K562 (cell line): ENCODE results near the gene TMEM151A. TPM values are rescaled to one million over a fixed set of nuclear protein-coding genes. Genes with fewer than 3 reads are reported as not detected.
A peak's percentile ranks its signal among the peaks of the same experiment; 100 is the strongest.

Source experiments
- ATAC-seq: fragments of 200-7000 bp; cut with Tn5 transposase; 3 replicates; pipeline ENCODE4 v1.9.1; 2020; ENCODE audit warnings: moderate library complexity
- BruUV-seq: library from RNA; stranded (reverse); fragments of 400-500 nt; replicated peaks from 2 replicates; lab custom pipeline; 2021; lab: Mats Ljungman, UMichigan
- CTCF ChIA-PET: fragments of 300-600 bp; formaldehyde crosslinking; extraction: SDS; loops from one replicate; lab custom pipeline; 2021; ENCODE audit warnings: low intra/inter-chr PET ratio; lab: Yijun Ruan, JAX
- POLR2A ChIA-PET: fragments of 300-600, 350-650 bp; sonication (Branson Sonifier 250); formaldehyde crosslinking; extraction: SDS; loops from one replicate; lab custom pipeline; 2021; ENCODE audit warnings: antibody characterized with exemption, inconsistent platforms; lab: Yijun Ruan, JAX
- DNase-seq, 4 experiments: peaks; one replicate each; pipeline versions ENCODE4 v3.0.0 to v3.0.0-alpha.2; 2011 to 2018; ENCODE audit warnings: low spot score in 3 of 4, mixed read lengths in 3 of 4; ENCODE audit errors: extremely low read depth in 1 of 4
- FAIRE-seq: peaks from 2 replicates; lab custom pipeline; 2011; peaks lifted over from hg19 to GRCh38; lab: Jason Lieb, UNC
- H2AFZ ChIP-seq: 2 replicates; pipeline ENCODE4 v1.6.0; 2011; ENCODE audit warnings: low read depth, low read length, control low read depth, inconsistent platforms
- H3K27ac ChIP-seq: fragments of 200-600 bp; 3 replicates; pipeline ENCODE4 v1.8.0; 2011; ENCODE audit warnings: low read depth, mild to moderate bottlenecking, control low read depth, inconsistent platforms, low read length, moderate library complexity, mixed read lengths; ENCODE audit errors: extremely low read depth
- H3K27me3 ChIP-seq, 2 experiments: fragments of 300-600 bp in 1 of 2; 2 replicates in 1 of 2; 3 replicates in 1 of 2; pipeline versions ENCODE4 v1.6.0 to v1.8.0; 2011; ENCODE audit warnings: inconsistent platforms in 2 of 2, low read length in 2 of 2, mild to moderate bottlenecking in 1 of 2, mixed read lengths in 1 of 2, moderate library complexity in 1 of 2; ENCODE audit not compliant: control insufficient read depth in 2 of 2, insufficient read depth in 2 of 2
- H3K36me3 ChIP-seq: fragments of 300-600 bp; 3 replicates; pipeline ENCODE4 v1.8.0; 2011; ENCODE audit warnings: mild to moderate bottlenecking, low read length, inconsistent platforms; ENCODE audit not compliant: control insufficient read depth, insufficient read depth
- H3K4me1 ChIP-seq, 2 experiments: fragments of 200-600 bp in 1 of 2; replicated peaks in 1 of 2; 2 replicates in 1 of 2; 3 replicates in 1 of 2; pipeline versions ENCODE4 v1.5.1 to v1.8.0; 2011; ENCODE audit warnings: inconsistent platforms in 2 of 2, low read length in 2 of 2, mild to moderate bottlenecking in 1 of 2, mixed read lengths in 1 of 2, moderate library complexity in 1 of 2; ENCODE audit not compliant: control insufficient read depth in 2 of 2, insufficient read depth in 2 of 2
- H3K4me2 ChIP-seq: 2 replicates; pipeline ENCODE4 v1.6.1; 2011; ENCODE audit warnings: low read length, control low read depth, inconsistent platforms, mixed read lengths; ENCODE audit not compliant: insufficient read depth
- H3K4me3 ChIP-seq: fragments of 200-600 bp; sonication (generic), shearing (Covaris generic); 2 replicates; pipeline ENCODE4 v1.5.1; 2016; ENCODE audit warnings: control low read depth, inconsistent platforms
- H3K79me2 ChIP-seq: fragments of 200-600 bp; 3 replicates; pipeline ENCODE4 v1.8.0; 2011; ENCODE audit warnings: low read length, inconsistent platforms; ENCODE audit not compliant: control insufficient read depth, insufficient read depth
- H3K9ac ChIP-seq, 2 experiments: 2 replicates each; pipeline versions ENCODE4 v1.6.0 to v1.6.1; 2011; ENCODE audit warnings: low read depth in 2 of 2, low read length in 2 of 2, control low read depth in 1 of 2, inconsistent platforms in 1 of 2, mild to moderate bottlenecking in 1 of 2, mixed read lengths in 1 of 2; ENCODE audit not compliant: insufficient read depth in 1 of 2
- H3K9me1 ChIP-seq: one replicate; pipeline ENCODE4 v1.6.0; 2011; ENCODE audit warnings: inconsistent platforms, mild to moderate bottlenecking, low read length, moderate library complexity; ENCODE audit not compliant: control insufficient read depth, insufficient read depth
- H3K9me3 ChIP-seq: replicated peaks from 2 replicates; pipeline ENCODE4 v1.5.1; 2011; ENCODE audit warnings: low read depth, low read length, inconsistent platforms; ENCODE audit not compliant: control insufficient read depth, insufficient read depth
- H4K20me1 ChIP-seq: replicated peaks from 2 replicates; pipeline ENCODE4 v1.6.1; 2011; ENCODE audit warnings: low read length, inconsistent platforms, mixed read lengths; ENCODE audit not compliant: control insufficient read depth, insufficient read depth
- ARNT ChIP-seq, 2 experiments: fragments of 450-650 bp; IDR thresholded peaks; 2 replicates each; pipeline ENCODE4 v1.6.1; 2016; ENCODE audit warnings: mild to moderate bottlenecking in 1 of 2
- DPF2 ChIP-seq: fragments of 450-650 bp; IDR thresholded peaks from 2 replicates; pipeline ENCODE4 v1.6.1; 2016
- HDAC8 ChIP-seq: fragments of 450-650 bp; IDR thresholded peaks from 2 replicates; pipeline ENCODE4 v1.6.1; 2016; ENCODE audit warnings: mild to moderate bottlenecking, missing genetic modification characterization, moderate library complexity, missing compliant biosample characterization
- MCM2 ChIP-seq: fragments of 450-650 bp; IDR thresholded peaks from 2 replicates; pipeline ENCODE4 v1.6.1; 2017; ENCODE audit warnings: low read depth, mild to moderate bottlenecking
- MYC ChIP-seq, 2 experiments: fragments of 250-450 bp in 1 of 2; sonication (Bioruptor Pico) in 1 of 2; IDR thresholded peaks; 2 replicates each; pipeline versions ENCODE4 v1.5.1 to v1.6.1; 2012 to 2021; ENCODE audit warnings: low read depth in 2 of 2, borderline replicate concordance in 1 of 2, improper control_type of control experiment in 1 of 2, low read length in 1 of 2, mild to moderate bottlenecking in 1 of 2, moderate library complexity in 1 of 2
- NUFIP1 ChIP-seq: fragments of 450-650 bp; IDR thresholded peaks from 2 replicates; pipeline ENCODE4 v1.6.1; 2018; ENCODE audit not compliant: partially characterized antibody
- POU5F1 ChIP-seq: fragments of 150-350 bp; IDR thresholded peaks from 2 replicates; pipeline ENCODE4 v1.6.1; 2014; ENCODE audit warnings: borderline replicate concordance, low read length, low read depth, mild to moderate bottlenecking; ENCODE audit not compliant: partially characterized antibody
- RBM34 ChIP-seq: fragments of 200-400 bp; formaldehyde crosslinking; IDR thresholded peaks from 2 replicates; pipeline ENCODE4 v1.6.1; 2018; ENCODE audit warnings: low read length, borderline replicate concordance; ENCODE audit not compliant: insufficient read depth
- U2AF2 ChIP-seq: fragments of 200-400 bp; formaldehyde crosslinking; optimal IDR thresholded peaks from 2 replicates; pipeline ENCODE3; 2017; ENCODE audit warnings: low read depth, mild to moderate bottlenecking, low read length
- ZBTB17 ChIP-seq: fragments of 450-650 bp; formaldehyde crosslinking; IDR thresholded peaks from 2 replicates; pipeline ENCODE4 v1.4.0; 2020; ENCODE audit warnings: mild to moderate bottlenecking
- ZNF507 ChIP-seq: conservative IDR thresholded peaks from 2 replicates; pipeline ENCODE4 v1.6.1; 2017; ENCODE audit warnings: missing genetic modification characterization, missing compliant biosample characterization
- WGBS: fragments of 100-300 bp; shearing (Covaris generic); methylation state at CpG from one replicate; pipeline ENCODE4 v1.1.6; 2016; ENCODE audit warnings: low coverage, mixed read lengths; ENCODE audit not compliant: insufficient coverage; ENCODE audit errors: missing lambda C conversion rate; 5-methylcytosine and 5-hydroxymethylcytosine counted together
- in situ Hi-C: fragments of 300-500 bp; cut with MboI; formaldehyde crosslinking; loops from 4 replicates; pipeline ENCODE4 v1.15.0; 2018; ENCODE audit warnings: inconsistent platforms, mixed read lengths
- intact Hi-C: fragments of 100-400 bp; cut with micrococcal nuclease; formaldehyde crosslinking; loops from 2 replicates; pipeline ENCODE4 v1.14.2; 2022
- polyA plus RNA-seq, 8 experiments: library from polyadenylated mRNA; depleted of rRNA in 4 of 8; stranded (reverse) in 5 of 8; unstranded in 3 of 8; fragments of >200 nt; fragmentation: Nextera tagmentation in 2 of 8; fragmentation: Illumina TruSeq in 1 of 8; extraction: Ambion mirVana in 2 of 8; extraction: Trizol in 1 of 8; gene quantifications; 2 replicates each; pipeline versions ENCODE4 v1.2.1 to v1.2.3, GENCODE V29; 2011 to 2014; ENCODE audit warnings: inconsistent platforms in 1 of 8, missing spikeins in 1 of 8
- total RNA-seq, 7 experiments: library from RNA; depleted of rRNA in 6 of 7; stranded (reverse); fragments of >200 nt in 6 of 7; fragmentation: Illumina TruSeq in 2 of 7; extraction: Trizol in 2 of 7; gene quantifications; 2 replicates each; pipeline versions ENCODE4 v1.2.1 to v1.2.3, GENCODE V29; 2011 to 2021; ENCODE audit warnings: low replicate concordance in 1 of 7

TMEM151A gene
- total and polyA plus RNA-seq, 9 of the 15 experiments (the other 6 are each of a cell fraction or from before 2014, with no cell fraction given): not detected

DNA sequence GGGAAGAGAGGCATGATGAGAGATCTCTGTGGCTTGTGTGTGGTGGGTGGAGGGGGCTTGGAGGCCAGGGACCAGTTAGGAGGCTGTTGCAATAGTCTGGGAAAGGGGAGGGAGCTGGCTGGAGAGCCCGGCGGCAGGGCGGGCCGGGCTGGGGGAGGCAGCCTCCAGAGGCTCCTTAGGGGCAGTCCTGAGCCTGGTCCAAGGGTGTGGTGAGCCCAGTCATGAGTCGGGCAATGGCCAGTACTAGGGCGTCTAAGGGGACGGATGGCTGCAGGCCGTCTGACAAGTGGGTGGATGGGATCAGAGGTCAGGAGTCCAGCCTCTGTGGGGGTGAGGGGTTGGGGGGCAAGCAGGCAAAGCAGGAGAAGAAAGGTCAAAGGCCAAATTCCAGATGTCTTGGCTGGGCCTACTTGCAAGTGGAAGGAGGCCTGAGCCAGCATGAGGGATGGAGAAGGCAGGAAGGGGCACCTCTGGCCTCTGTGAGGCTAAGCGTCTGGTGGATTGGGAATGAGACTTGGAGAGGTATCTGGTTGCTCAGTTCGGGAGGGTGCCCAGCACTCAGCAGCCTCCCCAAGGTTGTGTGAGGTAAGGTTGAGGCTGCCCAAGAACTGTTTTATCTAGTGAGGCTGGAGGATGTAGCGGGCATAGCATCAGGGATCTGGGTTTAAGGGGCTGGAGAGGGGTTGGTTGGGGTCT lies 31.2 kb downstream of the TMEM151A start:
- ATAC-seq: no peak
- no peak overlapping the region for H3K9ac ChIP-seq
- no TSS peak for BruUV-seq
- no peak overlapping the region for H3K4me2 ChIP-seq
- H3K9me1 ChIP-seq: peaks cover 4% of the 10 kb centered on the region
- ChIA-PET POLR2A (interaction anchor here (0.7 to 1.4 kb wide), 2 partner anchors 10 to 19 kb away, joined by 3 to 9 read pairs; no protein-coding TSS in a partner anchor), CTCF (interaction anchor here (0.7 to 1.5 kb wide), 2 partner anchors 11 to 100 kb away, joined by 8 to 16 read pairs; no protein-coding TSS in a partner anchor)
- TF ChIP-seq DPF2 (no peak), ZNF507 (tag) (no peak), U2AF2 (no peak), RBM34 (no peak), MCM2 (no peak), ARNT (IDR thresholded peaks at IDR 0.05) (no peak), MYC (IDR thresholded peaks at IDR 0.05; ENCODE audit: low read depth, low read length) (no peak), MYC (CRISPR knock-in tag; IDR thresholded peaks at IDR 0.05; ENCODE audit: borderline replicate concordance, low read depth) (no peak), POU5F1 (no peak), ZBTB17 (CRISPR knock-in tag) (no peak), NUFIP1 (no peak), HDAC8 (tag) (no peak)
- peak in 1 of 4 experiments; percentile 44 for DNase-seq
- H4K20me1 ChIP-seq: no peaks in the 10 kb centered on the region
- no peaks in the 10 kb centered on the region for H3K27me3 ChIP-seq
- intact Hi-C loops: no loop called here
- H3K9me3 ChIP-seq: no peaks in the 10 kb centered on the region
- H3K4me1 ChIP-seq: peaks cover 3 to 46% of the 10 kb centered on the region in 2 experiments; a peak in 3 of 5 replicates
- no peaks in the 10 kb centered on the region for H3K79me2 ChIP-seq
- H3K4me3 ChIP-seq: no peak overlapping the region
- H3K36me3 ChIP-seq: no peaks in the 10 kb centered on the region
- 33% methylated on average over 7 of the region's 11 CpGs for WGBS
- H2AFZ ChIP-seq: peak overlapping the region; percentile 87
- no peak overlapping the region for H3K27ac ChIP-seq
- no peak for FAIRE-seq
- in situ Hi-C loops: no loop called here
